GM12873 (cell line): ENCODE measurements around the gene ALPK1.

ENCODE experiments used
- CTCF ChIP-seq: IDR thresholded peaks from 2 replicates; pipeline ENCODE4 v1.5.1; 2012; ENCODE audit warnings: low read depth, mild to moderate bottlenecking, moderate library complexity, low read length, control low read depth; ENCODE audit not compliant: insufficient read depth; ENCODE audit errors: missing control alignments

Gene ALPK1

GRCh38 chr4:112270640-112271421, 26.3 kb upstream of the ALPK1 start:
- no peak for TF ChIP-seq CTCF

- TF ChIP-seq CTCF = no peak
Measured at GRCh38 chr4:112272292-112272691, 24.9 kb upstream of the ALPK1 start.

- no peak for TF ChIP-seq CTCF
Measured at GRCh38 chr4:112274959-112275358, 22.2 kb upstream of the ALPK1 start.

GRCh38 chr4:112276113-112276512, 21.1 kb upstream of the ALPK1 start:
- no peak for TF ChIP-seq CTCF

- TF ChIP-seq CTCF = no peak
Measured at GRCh38 chr4:112277220-112277619, 19.9 kb upstream of the ALPK1 start.

GRCh38 chr4:112277705-112278448, 19.3 kb upstream of the ALPK1 start:
- TF ChIP-seq CTCF = no peak

GRCh38 chr4:112279025-112279881, 17.9 kb upstream of the ALPK1 start:
- TF ChIP-seq CTCF = no peak
